K562 (cell line): ENCODE data around the gene CHST14. TPM values are rescaled to one million over a fixed set of nuclear protein-coding genes. Genes with fewer than 3 reads are reported as not detected.

ENCODE experiments used
- CBX5 ChIP-seq: IDR thresholded peaks from 2 replicates; pipeline ENCODE4 v1.6.1; 2014; ENCODE audit warnings: low read depth, borderline replicate concordance
- EWSR1 ChIP-seq: fragments of 450-650 bp; IDR thresholded peaks from 2 replicates; pipeline ENCODE4 v1.6.1; 2018; ENCODE audit warnings: borderline replicate concordance, mild to moderate bottlenecking, low read depth, moderate library complexity; ENCODE audit not compliant: partially characterized antibody
- FOXO4 ChIP-seq: fragments of 450-650 bp; formaldehyde crosslinking; IDR thresholded peaks from 2 replicates; pipeline ENCODE4 v1.4.0; 2020; ENCODE audit warnings: mild to moderate bottlenecking, moderate library complexity
- KDM1A ChIP-seq, 2 experiments: fragments of 450-650 bp; IDR thresholded peaks; 2 replicates each; pipeline ENCODE4 v1.6.1; 2016; ENCODE audit warnings: mild to moderate bottlenecking in 2 of 2
- KLF1 ChIP-seq: fragments of 450-650 bp; IDR thresholded peaks from 2 replicates; pipeline ENCODE4 v1.6.1; 2016; ENCODE audit warnings: missing genetic modification characterization, missing compliant biosample characterization
- RAD51 ChIP-seq: fragments of 450-650 bp; IDR thresholded peaks from 2 replicates; pipeline ENCODE4 v1.7.1; 2016; ENCODE audit warnings: low read depth, mild to moderate bottlenecking, borderline replicate concordance
- SMARCB1 ChIP-seq: IDR thresholded peaks from 2 replicates; pipeline ENCODE4 v1.6.1; 2011; ENCODE audit warnings: improper control_type of control experiment, low read depth; ENCODE audit not compliant: insufficient read length
- ZBTB43 ChIP-seq: sonication (generic); formaldehyde crosslinking; IDR thresholded peaks from 2 replicates; pipeline ENCODE4 v1.8.0; 2023; ENCODE audit warnings: mild to moderate bottlenecking, missing genetic modification reagents
- ZKSCAN3 ChIP-seq: fragments of 250-450 bp; sonication (Bioruptor Pico); IDR thresholded peaks from 2 replicates; pipeline ENCODE4 v1.4.0; 2020
- ZNF311 ChIP-seq: fragments of 250-450 bp; sonication (Bioruptor Pico); IDR thresholded peaks from 2 replicates; pipeline ENCODE4 v1.4.0; 2020; ENCODE audit warnings: mild to moderate bottlenecking, moderate library complexity
- ZNF609 ChIP-seq: sonication (generic); formaldehyde crosslinking; IDR thresholded peaks from 2 replicates; pipeline ENCODE4 v1.8.1; 2023; ENCODE audit warnings: missing genetic modification reagents, mild to moderate bottlenecking, borderline replicate concordance
- ZNF766 ChIP-seq: fragments of 200-800 bp; sonication (Bioruptor generic); conservative IDR thresholded peaks from 2 replicates; pipeline ENCODE4 v1.6.1; 2016; ENCODE audit warnings: missing genetic modification characterization, missing compliant biosample characterization
- polyA plus RNA-seq, 8 experiments: library from polyadenylated mRNA; depleted of rRNA in 4 of 8; stranded (reverse) in 5 of 8; unstranded in 3 of 8; fragments of >200 nt; fragmentation: Nextera tagmentation in 2 of 8; fragmentation: Illumina TruSeq in 1 of 8; extraction: Ambion mirVana in 2 of 8; extraction: Trizol in 1 of 8; gene quantifications; 2 replicates each; pipeline versions ENCODE4 v1.2.1 to v1.2.3, GENCODE V29; 2011 to 2014; ENCODE audit warnings: inconsistent platforms in 1 of 8, missing spikeins in 1 of 8
- total RNA-seq, 7 experiments: library from RNA; depleted of rRNA in 6 of 7; stranded (reverse); fragments of >200 nt in 6 of 7; fragmentation: Illumina TruSeq in 2 of 7; extraction: Trizol in 2 of 7; gene quantifications; 2 replicates each; pipeline versions ENCODE4 v1.2.1 to v1.2.3, GENCODE V29; 2011 to 2021; ENCODE audit warnings: low replicate concordance in 1 of 7
- TF ChIP-seq, protein P1 (sequence below): fragments of 250-450 bp; sonication (Bioruptor Pico); IDR thresholded peaks from 2 replicates; pipeline ENCODE4 v1.8.0; 2022; ENCODE audit warnings: inconsistent platforms
- TF ChIP-seq, protein P2 (sequence below): fragments of 250-450 bp; sonication (Bioruptor Pico); IDR thresholded peaks from 2 replicates; pipeline ENCODE4 v1.4.0; 2020; ENCODE audit warnings: mild to moderate bottlenecking

CHST14 gene
- total and polyA plus RNA-seq, 9 of the 15 experiments (the other 6 are each of a cell fraction or from before 2014, with no cell fraction given): 1.6 to 12.1 (median 4.5) TPM

- TF ChIP-seq, protein P1, sequence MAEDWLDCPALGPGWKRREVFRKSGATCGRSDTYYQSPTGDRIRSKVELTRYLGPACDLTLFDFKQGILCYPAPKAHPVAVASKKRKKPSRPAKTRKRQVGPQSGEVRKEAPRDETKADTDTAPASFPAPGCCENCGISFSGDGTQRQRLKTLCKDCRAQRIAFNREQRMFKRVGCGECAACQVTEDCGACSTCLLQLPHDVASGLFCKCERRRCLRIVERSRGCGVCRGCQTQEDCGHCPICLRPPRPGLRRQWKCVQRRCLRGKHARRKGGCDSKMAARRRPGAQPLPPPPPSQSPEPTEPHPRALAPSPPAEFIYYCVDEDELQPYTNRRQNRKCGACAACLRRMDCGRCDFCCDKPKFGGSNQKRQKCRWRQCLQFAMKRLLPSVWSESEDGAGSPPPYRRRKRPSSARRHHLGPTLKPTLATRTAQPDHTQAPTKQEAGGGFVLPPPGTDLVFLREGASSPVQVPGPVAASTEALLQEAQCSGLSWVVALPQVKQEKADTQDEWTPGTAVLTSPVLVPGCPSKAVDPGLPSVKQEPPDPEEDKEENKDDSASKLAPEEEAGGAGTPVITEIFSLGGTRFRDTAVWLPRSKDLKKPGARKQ (CRISPR knock-in tag): no peak
- TF ChIP-seq KLF1 (tag) (no peak), FOXO4 (CRISPR knock-in tag) (no peak), ZNF766 (CRISPR knock-in tag) (0 out of 2 replicates have a peak, but pooled peaks have one; percentile 28), ZBTB43 (CRISPR knock-in tag) (no peak), ZNF311 (CRISPR knock-in tag) (no peak), ZKSCAN3 (CRISPR knock-in tag) (no peak), ZNF609 (CRISPR knock-in tag) (no peak), CBX5 (no peak), EWSR1 (no peak), RAD51 (no peak), KDM1A (IDR thresholded peaks at IDR 0.05) (no peak), SMARCB1 (no peak)
- TF ChIP-seq, protein P2, sequence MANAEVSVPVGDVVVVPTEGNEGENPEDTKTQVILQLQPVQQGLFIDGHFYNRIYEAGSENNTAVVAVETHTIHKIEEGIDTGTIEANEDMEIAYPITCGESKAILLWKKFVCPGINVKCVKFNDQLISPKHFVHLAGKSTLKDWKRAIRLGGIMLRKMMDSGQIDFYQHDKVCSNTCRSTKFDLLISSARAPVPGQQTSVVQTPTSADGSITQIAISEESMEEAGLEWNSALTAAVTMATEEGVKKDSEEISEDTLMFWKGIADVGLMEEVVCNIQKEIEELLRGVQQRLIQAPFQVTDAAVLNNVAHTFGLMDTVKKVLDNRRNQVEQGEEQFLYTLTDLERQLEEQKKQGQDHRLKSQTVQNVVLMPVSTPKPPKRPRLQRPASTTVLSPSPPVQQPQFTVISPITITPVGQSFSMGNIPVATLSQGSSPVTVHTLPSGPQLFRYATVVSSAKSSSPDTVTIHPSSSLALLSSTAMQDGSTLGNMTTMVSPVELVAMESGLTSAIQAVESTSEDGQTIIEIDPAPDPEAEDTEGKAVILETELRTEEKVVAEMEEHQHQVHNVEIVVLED: peak; percentile 65; the same call in 1 of the 2 replicates
Observed at GRCh38 chr15:40511472-40512133, 40.8 kb downstream of the CHST14 start (continued).
